DOHH2 (cell line): ENCODE results near the gene DENR.

Experiments
- EZH2phosphoT487 ChIP-seq: fragments of 200-600 bp; sonication (generic); IDR thresholded peaks from 2 replicates; pipeline ENCODE4 v1.6.1; 2017; ENCODE audit warnings: borderline replicate concordance, mild to moderate bottlenecking, antibody characterized with exemption, low read length, moderate library complexity, mixed read lengths
- TF ChIP-seq, protein P1 (sequence below): fragments of 200-600 bp; sonication (generic); IDR thresholded peaks from one replicate; pipeline ENCODE4 v1.5.1; 2014; ENCODE audit warnings: antibody characterized with exemption, mild to moderate bottlenecking, low read depth, low read length; ENCODE audit not compliant: poor library complexity, severe bottlenecking

DNA sequence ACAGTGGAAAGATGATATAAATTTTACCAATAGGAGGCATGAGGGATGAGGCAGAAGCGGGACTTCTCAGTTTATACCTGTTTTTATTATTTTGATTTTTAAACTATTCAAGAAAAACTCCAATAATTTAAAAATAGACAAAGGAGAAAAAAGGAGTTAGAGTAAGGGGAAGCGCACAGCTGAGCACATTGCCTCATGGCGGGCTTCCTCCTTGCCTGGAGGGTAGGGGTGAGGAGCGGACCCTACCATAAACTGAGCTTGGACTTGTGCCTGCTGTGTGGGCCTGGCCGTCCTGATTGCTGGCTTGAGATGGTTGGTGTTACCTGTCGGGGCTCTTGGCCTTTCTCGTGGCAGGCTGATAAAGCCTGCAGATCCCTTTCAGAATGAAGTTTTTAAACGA, 67.5 kb downstream of the DENR start:
- TF ChIP-seq, protein P1, sequence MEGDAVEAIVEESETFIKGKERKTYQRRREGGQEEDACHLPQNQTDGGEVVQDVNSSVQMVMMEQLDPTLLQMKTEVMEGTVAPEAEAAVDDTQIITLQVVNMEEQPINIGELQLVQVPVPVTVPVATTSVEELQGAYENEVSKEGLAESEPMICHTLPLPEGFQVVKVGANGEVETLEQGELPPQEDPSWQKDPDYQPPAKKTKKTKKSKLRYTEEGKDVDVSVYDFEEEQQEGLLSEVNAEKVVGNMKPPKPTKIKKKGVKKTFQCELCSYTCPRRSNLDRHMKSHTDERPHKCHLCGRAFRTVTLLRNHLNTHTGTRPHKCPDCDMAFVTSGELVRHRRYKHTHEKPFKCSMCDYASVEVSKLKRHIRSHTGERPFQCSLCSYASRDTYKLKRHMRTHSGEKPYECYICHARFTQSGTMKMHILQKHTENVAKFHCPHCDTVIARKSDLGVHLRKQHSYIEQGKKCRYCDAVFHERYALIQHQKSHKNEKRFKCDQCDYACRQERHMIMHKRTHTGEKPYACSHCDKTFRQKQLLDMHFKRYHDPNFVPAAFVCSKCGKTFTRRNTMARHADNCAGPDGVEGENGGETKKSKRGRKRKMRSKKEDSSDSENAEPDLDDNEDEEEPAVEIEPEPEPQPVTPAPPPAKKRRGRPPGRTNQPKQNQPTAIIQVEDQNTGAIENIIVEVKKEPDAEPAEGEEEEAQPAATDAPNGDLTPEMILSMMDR = no peak
- TF ChIP-seq EZH2phosphoT487 = no peak
